D341Med (cell line): ENCODE measurements around the gene AGFG2.

Source experiments
- DNase-seq: peaks from one replicate; pipeline ENCODE4 v3.0.0; 2012; ENCODE audit warnings: low spot score

AGFG2 gene

GRCh38 chr7:100572949-100573675 is 34.1 kb downstream of the AGFG2 start:
- DNase-seq: no peak

- DNase-seq: no peak
These were observed 34.8 kb downstream of the AGFG2 start, which contains the start of gene SAP25 for GRCh38 chr7:100573691-100574361. Gene SAP25, minus strand, starts transcription at chr7:100573900. Its CDS starts 158 bp downstream, at chr7:100573742.

GRCh38 chr7:100574362-100575205 is 35.6 kb downstream of the AGFG2 start:
- DNase-seq: no peak

- no peak for DNase-seq
These were observed 36.2 kb downstream of the AGFG2 start for GRCh38 chr7:100575206-100575631.

- no peak for DNase-seq
These were observed 36.9 kb downstream of the AGFG2 start for GRCh38 chr7:100575746-100576383.

- no peak for DNase-seq
These were observed 37.5 kb downstream of the AGFG2 start for GRCh38 chr7:100576384-100576993.

GRCh38 chr7:100577103-100577502 is 38.1 kb downstream of the AGFG2 start:
- DNase-seq: no peak

GRCh38 chr7:100577507-100577906 is 38.5 kb downstream of the AGFG2 start:
- DNase-seq: no peak

- DNase-seq: no peak
These were observed 39.5 kb downstream of the AGFG2 start for GRCh38 chr7:100578246-100579183.

- DNase-seq: no peak
These were observed 41.7 kb downstream of the AGFG2 start for GRCh38 chr7:100580466-100581283.

GRCh38 chr7:100582041-100582579 is 43.1 kb downstream of the AGFG2 start:
- DNase-seq: no peak

GRCh38 chr7:100582650-100583049 is 43.6 kb downstream of the AGFG2 start:
- no peak for DNase-seq

- DNase-seq: no peak
These were observed 44.4 kb downstream of the AGFG2 start for GRCh38 chr7:100583132-100584053.

- no peak for DNase-seq
These were observed 45.2 kb downstream of the AGFG2 start for GRCh38 chr7:100584054-100584682.

- DNase-seq: peak; percentile 58
These were observed 45.9 kb downstream of the AGFG2 start for GRCh38 chr7:100584683-100585510.

- DNase-seq: peak; percentile 83
These were observed 46.7 kb downstream of the AGFG2 start, which contains the start of gene LRCH4 for GRCh38 chr7:100585511-100586265. Gene LRCH4, minus strand, starts transcription at chr7:100586129. Its CDS starts 29 bp downstream, at chr7:100586100.
